Measurements from ENCODE around the gene GARIN5A. TPM values are rescaled to one million over a fixed set of nuclear protein-coding genes. Genes with fewer than 3 reads are reported as not detected.

Gene GARIN5A
- total and polyA plus RNA-seq, 2 experiments from 2014 or later: 13.3 to 25.0 TPM

- TF ChIP-seq STAT1 (IDR thresholded peaks at IDR 0.05; ENCODE audit: unreplicated experiment) (no peak), ZNF114 (CRISPR knock-in tag; IDR thresholded peaks at IDR 0.05) (no peak), POLR2AphosphoS5 (IDR thresholded peaks at IDR 0.05; ENCODE audit: low read depth) (no peak), ZNF331 (CRISPR knock-in tag; IDR thresholded peaks at IDR 0.05; ENCODE audit: low read depth) (no peak)
Observed at GRCh38 chr19:50490411-50490811, 13.8 kb upstream of the GARIN5A start (continued).

GRCh38 chr19:50489461-50490011, 12.9 kb upstream of the GARIN5A start:
- Histone ChIP-seq H3K27ac (ENCODE audit: low read depth) (no peak overlapping the region), H3K4me2 (peak overlapping the region; percentile 69), H3K9me2 (ENCODE audit: insufficient read depth) (no peaks in the 10 kb centered on the region), H2AFZ (no peak overlapping the region), H4K20me1 (replicated peaks; ENCODE audit: insufficient read depth) (no peaks in the 10 kb centered on the region), H3K4me3 (peak overlapping the region; percentile 37; the same call in 1 of the 2 replicates), H3K36me3 (ENCODE audit: insufficient read depth) (peaks cover 9% of the 10 kb centered on the region), H3K79me2 (replicated peaks; ENCODE audit: insufficient read depth) (no peaks in the 10 kb centered on the region), H3F3A (replicated peaks; ENCODE audit: low read depth) (0 out of 2 replicates have a peak, but pooled peaks cover 4% of the 10 kb centered on the region), H3K4me1 (ENCODE audit: insufficient read depth) (peaks cover 19% of the 10 kb centered on the region; the same call in 1 of the 2 replicates), H3K27me3 (ENCODE audit: insufficient read depth) (peaks cover 79% of the 10 kb centered on the region)
- TF ChIP-seq EZH2phosphoT487 (IDR thresholded peaks at IDR 0.05; ENCODE audit: unreplicated experiment) (no peak), ZNF331 (CRISPR knock-in tag; IDR thresholded peaks at IDR 0.05; ENCODE audit: low read depth) (no peak), POLR2AphosphoS5 (IDR thresholded peaks at IDR 0.05; ENCODE audit: low read depth) (no peak), CREB1 (CRISPR knock-in tag; IDR thresholded peaks at IDR 0.05; ENCODE audit: low read depth) (no peak), REST (IDR thresholded peaks at IDR 0.05; ENCODE audit: unreplicated experiment) (no peak)
- TF ChIP-seq, protein P1, sequence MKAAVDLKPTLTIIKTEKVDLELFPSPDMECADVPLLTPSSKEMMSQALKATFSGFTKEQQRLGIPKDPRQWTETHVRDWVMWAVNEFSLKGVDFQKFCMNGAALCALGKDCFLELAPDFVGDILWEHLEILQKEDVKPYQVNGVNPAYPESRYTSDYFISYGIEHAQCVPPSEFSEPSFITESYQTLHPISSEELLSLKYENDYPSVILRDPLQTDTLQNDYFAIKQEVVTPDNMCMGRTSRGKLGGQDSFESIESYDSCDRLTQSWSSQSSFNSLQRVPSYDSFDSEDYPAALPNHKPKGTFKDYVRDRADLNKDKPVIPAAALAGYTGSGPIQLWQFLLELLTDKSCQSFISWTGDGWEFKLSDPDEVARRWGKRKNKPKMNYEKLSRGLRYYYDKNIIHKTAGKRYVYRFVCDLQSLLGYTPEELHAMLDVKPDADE (IDR thresholded peaks at IDR 0.05): no peak
- H3K27ac Mint-ChIP-seq: no peak overlapping the region
- H3K4me1 Mint-ChIP-seq: no peaks in the 10 kb centered on the region; the same call in 2 of the 3 replicates
- peaks cover 61% of the 10 kb centered on the region for H3K36me3 Mint-ChIP-seq (ENCODE audit: low read depth)
- ATAC-seq (no peak), DNase-seq (ENCODE audit: low spot score) (no peak)
- peaks cover 5% of the 10 kb centered on the region for H3K27me3 Mint-ChIP-seq (ENCODE audit: insufficient read depth, low read depth, poor library complexity)
- no peak overlapping the region for H3K4me3 Mint-ChIP-seq
- H3K9me3 Mint-ChIP-seq: peaks cover 100% of the 10 kb centered on the region; the same call in 2 of the 3 replicates
